A549 (cell line): ENCODE data around the gene CD82.

Source experiments
- CEBPB ChIP-seq, 2 experiments: fragments of >200 bp in 1 of 2; sonication (Bioruptor Twin) in 1 of 2; formaldehyde crosslinking in 1 of 2; IDR thresholded peaks; 2 replicates each; pipeline ENCODE4 v1.6.1; 2012 to 2016
- MYC ChIP-seq: IDR thresholded peaks from 2 replicates; pipeline ENCODE4 v1.6.1; 2012; ENCODE audit warnings: mild to moderate bottlenecking, inconsistent platforms, low read length, improper control_type of control experiment, borderline replicate concordance
- ZFP36 ChIP-seq: fragments of 450-650 bp; IDR thresholded peaks from 2 replicates; pipeline ENCODE4 v1.6.1; 2014; ENCODE audit warnings: borderline replicate concordance; ENCODE audit not compliant: partially characterized antibody
- TF ChIP-seq, protein P1 (sequence below): fragments of >200 bp; sonication (Bioruptor Twin); formaldehyde crosslinking; IDR thresholded peaks from 3 replicates; pipeline ENCODE4 v1.5.1; 2016

DNA sequence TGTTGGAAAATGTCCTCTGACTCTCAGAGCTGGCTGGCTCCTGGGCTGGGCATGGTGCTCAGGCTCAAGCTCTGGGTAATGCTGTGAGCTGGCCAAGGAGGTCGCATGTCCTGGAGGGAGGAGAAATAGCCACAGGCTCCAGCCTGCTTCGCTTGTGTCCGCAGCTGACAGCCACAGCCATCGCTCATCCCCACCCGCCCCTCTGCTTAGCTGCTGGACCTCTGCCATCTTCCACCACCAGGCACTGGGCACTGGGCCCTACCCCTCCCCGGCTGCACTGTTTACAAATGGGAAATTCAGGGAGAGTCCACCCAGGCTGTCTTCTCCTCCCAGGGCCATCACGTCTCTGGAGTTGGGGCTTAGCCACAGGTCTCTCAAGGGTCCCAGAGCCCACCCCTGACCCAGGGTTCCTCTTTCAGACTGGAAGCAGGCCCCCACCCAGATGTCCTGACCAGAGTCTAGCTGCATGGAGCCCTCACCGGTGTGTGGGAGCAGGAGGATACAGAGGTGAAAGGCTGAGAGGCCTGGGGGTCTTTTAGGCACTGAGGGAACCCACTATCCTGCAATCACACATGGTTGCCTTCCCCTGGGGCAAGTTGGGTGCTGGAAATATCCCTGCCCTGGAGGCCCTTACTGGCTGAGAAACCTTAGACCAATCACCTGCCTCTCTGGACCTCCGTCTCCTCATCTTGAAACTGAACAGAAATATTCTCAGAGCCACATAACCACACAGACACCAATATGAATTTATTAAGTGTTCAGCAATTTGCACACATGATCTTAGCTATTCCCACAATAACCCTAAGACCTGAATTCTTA is 62.7 kb downstream of the CD82 start:
- TF ChIP-seq, protein P1, sequence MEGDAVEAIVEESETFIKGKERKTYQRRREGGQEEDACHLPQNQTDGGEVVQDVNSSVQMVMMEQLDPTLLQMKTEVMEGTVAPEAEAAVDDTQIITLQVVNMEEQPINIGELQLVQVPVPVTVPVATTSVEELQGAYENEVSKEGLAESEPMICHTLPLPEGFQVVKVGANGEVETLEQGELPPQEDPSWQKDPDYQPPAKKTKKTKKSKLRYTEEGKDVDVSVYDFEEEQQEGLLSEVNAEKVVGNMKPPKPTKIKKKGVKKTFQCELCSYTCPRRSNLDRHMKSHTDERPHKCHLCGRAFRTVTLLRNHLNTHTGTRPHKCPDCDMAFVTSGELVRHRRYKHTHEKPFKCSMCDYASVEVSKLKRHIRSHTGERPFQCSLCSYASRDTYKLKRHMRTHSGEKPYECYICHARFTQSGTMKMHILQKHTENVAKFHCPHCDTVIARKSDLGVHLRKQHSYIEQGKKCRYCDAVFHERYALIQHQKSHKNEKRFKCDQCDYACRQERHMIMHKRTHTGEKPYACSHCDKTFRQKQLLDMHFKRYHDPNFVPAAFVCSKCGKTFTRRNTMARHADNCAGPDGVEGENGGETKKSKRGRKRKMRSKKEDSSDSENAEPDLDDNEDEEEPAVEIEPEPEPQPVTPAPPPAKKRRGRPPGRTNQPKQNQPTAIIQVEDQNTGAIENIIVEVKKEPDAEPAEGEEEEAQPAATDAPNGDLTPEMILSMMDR, result no peak
- TF ChIP-seq MYC (no peak), CEBPB (IDR thresholded peaks at IDR 0.05) (no peak), ZFP36 (no peak)
